G401.6 (cell line): ENCODE measurements around the gene MOB3C.

Experiments
- FAIRE-seq: peaks from 2 replicates; lab custom pipeline; 2012; peaks lifted over from hg19 to GRCh38; lab: Jason Lieb, UNC

Gene MOB3C

GRCh38 chr1:46637444-46638083 lies 21.0 kb upstream of the MOB3C start:
- FAIRE-seq = no peak

- FAIRE-seq = no peak
Measured at GRCh38 chr1:46635205-46635604, 18.6 kb upstream of the MOB3C start.

GRCh38 chr1:46630719-46631118 lies 14.1 kb upstream of the MOB3C start:
- no peak for FAIRE-seq

- no peak for FAIRE-seq
Measured at GRCh38 chr1:46623743-46624644, 7.4 kb upstream of the MOB3C start.

GRCh38 chr1:46622344-46622743 lies 5.7 kb upstream of the MOB3C start:
- no peak for FAIRE-seq

GRCh38 chr1:46621930-46622329 lies 5.3 kb upstream of the MOB3C start:
- FAIRE-seq = no peak

- no peak for FAIRE-seq
Measured at GRCh38 chr1:46619656-46620258, 3.1 kb upstream of the MOB3C start.

- FAIRE-seq = no peak
Measured at GRCh38 chr1:46618754-46619415, 2.3 kb upstream of the MOB3C start.

GRCh38 chr1:46617833-46618232 lies 1.2 kb upstream of the MOB3C start:
- FAIRE-seq = no peak

- no peak for FAIRE-seq
Measured at GRCh38 chr1:46617108-46617800, 643 bp upstream of the MOB3C start.

- FAIRE-seq = no peak
Measured at GRCh38 chr1:46615735-46616134, 876 bp downstream of the MOB3C start.

GRCh38 chr1:46615088-46615487 lies 1.5 kb downstream of the MOB3C start:
- no peak for FAIRE-seq

- FAIRE-seq = no peak
Measured at GRCh38 chr1:46614604-46614984, 2.0 kb downstream of the MOB3C start.

- FAIRE-seq = no peak
Measured at GRCh38 chr1:46613661-46614603, 2.7 kb downstream of the MOB3C start.

GRCh38 chr1:46612937-46613660 lies 3.5 kb downstream of the MOB3C start:
- FAIRE-seq = no peak

GRCh38 chr1:46611691-46612221 lies 4.9 kb downstream of the MOB3C start:
- no peak for FAIRE-seq

GRCh38 chr1:46607345-46608130 lies 9.1 kb downstream of the MOB3C start:
- no peak for FAIRE-seq

GRCh38 chr1:46606255-46606965 lies 10.2 kb downstream of the MOB3C start:
- no peak for FAIRE-seq

GRCh38 chr1:46605232-46605631 lies 11.4 kb downstream of the MOB3C start:
- no peak for FAIRE-seq
